Neural cell (in vitro differentiated cells): Measurements from ENCODE around the gene METTL14.

Source experiments
- CTCF ChIP-seq: fragments of 450-650 bp; IDR thresholded peaks from 2 replicates; pipeline ENCODE4 v1.5.1; 2014; ENCODE audit warnings: antibody characterized with exemption, mild to moderate bottlenecking, moderate library complexity; ENCODE audit not compliant: poor library complexity, severe bottlenecking
- EZH2 ChIP-seq: fragments of 200-600, 300-800 bp; shearing (Covaris generic), sonication (generic); IDR thresholded peaks from 2 replicates; pipeline ENCODE4 v1.6.1; 2014; ENCODE audit warnings: antibody characterized with exemption, low read length, borderline replicate concordance, mild to moderate bottlenecking; ENCODE audit not compliant: insufficient read depth, poor library complexity, severe bottlenecking
- TAF1 ChIP-seq: IDR thresholded peaks from 2 replicates; pipeline ENCODE4 v1.6.1; 2012; ENCODE audit warnings: low read depth
- TF ChIP-seq, protein P1 (sequence below): IDR thresholded peaks from 2 replicates; pipeline ENCODE4 v1.6.1; 2012; ENCODE audit warnings: borderline replicate concordance

- TF ChIP-seq EZH2 = no peak
- TF ChIP-seq TAF1 = no peak
- TF ChIP-seq CTCF = no peak
- TF ChIP-seq, protein P1, sequence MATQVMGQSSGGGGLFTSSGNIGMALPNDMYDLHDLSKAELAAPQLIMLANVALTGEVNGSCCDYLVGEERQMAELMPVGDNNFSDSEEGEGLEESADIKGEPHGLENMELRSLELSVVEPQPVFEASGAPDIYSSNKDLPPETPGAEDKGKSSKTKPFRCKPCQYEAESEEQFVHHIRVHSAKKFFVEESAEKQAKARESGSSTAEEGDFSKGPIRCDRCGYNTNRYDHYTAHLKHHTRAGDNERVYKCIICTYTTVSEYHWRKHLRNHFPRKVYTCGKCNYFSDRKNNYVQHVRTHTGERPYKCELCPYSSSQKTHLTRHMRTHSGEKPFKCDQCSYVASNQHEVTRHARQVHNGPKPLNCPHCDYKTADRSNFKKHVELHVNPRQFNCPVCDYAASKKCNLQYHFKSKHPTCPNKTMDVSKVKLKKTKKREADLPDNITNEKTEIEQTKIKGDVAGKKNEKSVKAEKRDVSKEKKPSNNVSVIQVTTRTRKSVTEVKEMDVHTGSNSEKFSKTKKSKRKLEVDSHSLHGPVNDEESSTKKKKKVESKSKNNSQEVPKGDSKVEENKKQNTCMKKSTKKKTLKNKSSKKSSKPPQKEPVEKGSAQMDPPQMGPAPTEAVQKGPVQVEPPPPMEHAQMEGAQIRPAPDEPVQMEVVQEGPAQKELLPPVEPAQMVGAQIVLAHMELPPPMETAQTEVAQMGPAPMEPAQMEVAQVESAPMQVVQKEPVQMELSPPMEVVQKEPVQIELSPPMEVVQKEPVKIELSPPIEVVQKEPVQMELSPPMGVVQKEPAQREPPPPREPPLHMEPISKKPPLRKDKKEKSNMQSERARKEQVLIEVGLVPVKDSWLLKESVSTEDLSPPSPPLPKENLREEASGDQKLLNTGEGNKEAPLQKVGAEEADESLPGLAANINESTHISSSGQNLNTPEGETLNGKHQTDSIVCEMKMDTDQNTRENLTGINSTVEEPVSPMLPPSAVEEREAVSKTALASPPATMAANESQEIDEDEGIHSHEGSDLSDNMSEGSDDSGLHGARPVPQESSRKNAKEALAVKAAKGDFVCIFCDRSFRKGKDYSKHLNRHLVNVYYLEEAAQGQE = no peak
Measured at GRCh38 chr4:118756429-118756828, 71.2 kb downstream of the METTL14 start.
